Measurements from ENCODE around the gene ING5.

Gene ING5

DNA sequence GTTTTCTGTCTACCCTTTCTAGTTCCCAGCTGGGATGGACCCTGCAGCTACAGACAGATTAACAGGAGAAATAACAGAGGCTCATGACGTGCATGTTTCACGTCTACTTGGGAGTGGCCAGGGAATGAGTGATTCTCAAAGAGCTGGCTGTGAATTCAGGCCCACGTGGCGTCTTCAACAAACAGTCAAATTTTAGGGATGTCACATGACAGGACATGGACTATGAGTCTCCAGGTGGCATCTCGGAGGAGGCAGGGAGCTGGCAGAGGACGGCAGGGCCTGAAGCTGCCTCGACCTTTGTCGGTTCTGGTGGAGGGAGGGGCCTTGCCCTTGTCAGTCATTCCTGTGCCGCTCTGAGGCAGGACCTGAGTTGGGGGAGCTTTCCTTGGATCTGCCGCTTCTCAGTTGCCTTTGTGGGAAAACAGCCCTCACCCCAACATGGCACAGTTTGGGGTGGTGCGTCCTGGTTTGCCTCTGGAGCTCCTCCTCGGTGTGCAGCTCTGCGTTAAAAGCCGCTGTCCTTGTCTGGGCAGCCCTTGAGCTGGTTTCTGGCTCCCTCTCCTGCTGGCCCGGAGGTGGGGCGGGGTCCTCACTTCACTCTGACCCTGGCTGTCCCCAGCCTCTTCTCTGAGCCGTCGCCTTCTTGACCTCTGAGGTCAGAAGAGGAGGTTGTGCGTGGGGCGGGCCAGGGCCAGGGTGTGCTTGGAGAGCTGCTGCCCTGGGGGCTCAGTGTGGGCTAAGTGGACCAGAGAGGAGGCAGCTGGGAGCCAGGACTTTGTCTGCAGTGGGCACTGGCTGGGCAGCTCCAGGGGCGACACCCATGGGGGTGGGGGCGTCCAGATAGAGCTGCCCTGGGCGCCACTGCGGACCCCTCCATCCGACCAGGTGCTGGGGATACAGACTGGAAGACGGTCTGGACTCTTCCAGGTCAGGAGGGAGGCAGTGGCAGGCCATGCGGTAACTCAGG is 62.7 kb downstream of the ING5 start:
- Histone ChIP-seq H3K27me3 (ENCODE audit: insufficient read depth, low read depth) (no peaks in the 10 kb centered on the region), H3K79me2 (ENCODE audit: insufficient read depth, low read depth) (no peaks in the 10 kb centered on the region), H3K27ac (no peak overlapping the region), H3K4me1 (ENCODE audit: low read depth, poor library complexity, severe bottlenecking) (no peaks in the 10 kb centered on the region), H2AFZ (ENCODE audit: low read depth) (no peak overlapping the region), H3K4me3 (IDR thresholded peaks at IDR 0.05; ENCODE audit: insufficient read depth, low read depth, low read length) (no peak overlapping the region), H3K9ac (no peak overlapping the region), H4K20me1 (ENCODE audit: insufficient read depth) (no peaks in the 10 kb centered on the region), H3K4me2 (no peak overlapping the region), H3K36me3 (ENCODE audit: insufficient read depth) (no peaks in the 10 kb centered on the region)
- TF ChIP-seq, protein P1, sequence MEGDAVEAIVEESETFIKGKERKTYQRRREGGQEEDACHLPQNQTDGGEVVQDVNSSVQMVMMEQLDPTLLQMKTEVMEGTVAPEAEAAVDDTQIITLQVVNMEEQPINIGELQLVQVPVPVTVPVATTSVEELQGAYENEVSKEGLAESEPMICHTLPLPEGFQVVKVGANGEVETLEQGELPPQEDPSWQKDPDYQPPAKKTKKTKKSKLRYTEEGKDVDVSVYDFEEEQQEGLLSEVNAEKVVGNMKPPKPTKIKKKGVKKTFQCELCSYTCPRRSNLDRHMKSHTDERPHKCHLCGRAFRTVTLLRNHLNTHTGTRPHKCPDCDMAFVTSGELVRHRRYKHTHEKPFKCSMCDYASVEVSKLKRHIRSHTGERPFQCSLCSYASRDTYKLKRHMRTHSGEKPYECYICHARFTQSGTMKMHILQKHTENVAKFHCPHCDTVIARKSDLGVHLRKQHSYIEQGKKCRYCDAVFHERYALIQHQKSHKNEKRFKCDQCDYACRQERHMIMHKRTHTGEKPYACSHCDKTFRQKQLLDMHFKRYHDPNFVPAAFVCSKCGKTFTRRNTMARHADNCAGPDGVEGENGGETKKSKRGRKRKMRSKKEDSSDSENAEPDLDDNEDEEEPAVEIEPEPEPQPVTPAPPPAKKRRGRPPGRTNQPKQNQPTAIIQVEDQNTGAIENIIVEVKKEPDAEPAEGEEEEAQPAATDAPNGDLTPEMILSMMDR (conservative IDR thresholded peaks at IDR 0.05; ENCODE audit: low read depth, low read length): no peak

DNA sequence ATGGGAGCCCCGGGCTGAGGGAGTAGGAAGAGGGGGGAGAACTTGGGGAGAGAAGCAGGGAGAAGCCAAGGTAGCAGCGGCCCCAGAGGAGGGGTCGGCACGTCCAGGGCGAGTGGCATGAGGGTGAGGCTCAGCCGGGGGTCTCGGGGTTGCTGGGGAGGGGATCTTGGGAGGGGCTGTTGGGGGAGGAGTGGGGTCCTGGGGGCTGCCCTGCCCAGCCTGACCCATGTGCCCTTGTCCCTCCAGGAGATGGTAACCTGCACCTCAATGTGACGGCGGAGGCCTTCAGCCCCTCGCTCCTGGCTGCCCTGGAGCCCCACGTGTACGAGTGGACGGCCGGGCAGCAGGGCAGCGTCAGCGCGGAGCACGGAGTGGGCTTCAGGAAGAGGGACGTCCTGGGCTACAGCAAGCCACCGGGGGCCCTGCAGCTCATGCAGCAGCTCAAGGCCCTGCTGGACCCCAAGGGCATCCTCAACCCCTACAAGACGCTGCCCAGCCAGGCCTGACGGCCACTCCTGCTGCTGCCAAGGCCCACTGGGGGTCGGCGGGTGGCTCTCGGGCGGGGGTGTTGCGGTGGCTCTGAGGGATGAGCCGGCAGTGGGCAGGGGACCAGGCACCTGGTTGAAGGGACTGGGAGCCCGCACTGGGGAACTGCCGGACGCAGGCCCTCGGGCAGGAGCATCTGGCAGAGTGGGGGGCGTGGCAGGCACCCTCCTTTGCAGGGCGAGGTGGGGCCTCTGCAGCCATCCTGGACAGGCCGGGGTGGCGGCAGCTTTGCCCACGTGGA is 65.8 kb downstream of the ING5 start:
- Histone ChIP-seq H3K4me2 (no peak overlapping the region), H3K79me2 (ENCODE audit: insufficient read depth, low read depth) (no peaks in the 10 kb centered on the region), H4K20me1 (ENCODE audit: insufficient read depth) (no peaks in the 10 kb centered on the region), H3K9ac (no peak overlapping the region), H3K27me3 (ENCODE audit: insufficient read depth, low read depth) (no peaks in the 10 kb centered on the region), H2AFZ (ENCODE audit: low read depth) (no peak overlapping the region), H3K4me1 (ENCODE audit: low read depth, poor library complexity, severe bottlenecking) (peaks cover 4% of the 10 kb centered on the region), H3K36me3 (ENCODE audit: insufficient read depth) (no peaks in the 10 kb centered on the region), H3K4me3 (IDR thresholded peaks at IDR 0.05; ENCODE audit: insufficient read depth, low read depth, low read length) (no peak overlapping the region), H3K27ac (no peak overlapping the region)
- TF ChIP-seq, protein P1 (conservative IDR thresholded peaks at IDR 0.05; ENCODE audit: low read depth, low read length): no peak

DNA sequence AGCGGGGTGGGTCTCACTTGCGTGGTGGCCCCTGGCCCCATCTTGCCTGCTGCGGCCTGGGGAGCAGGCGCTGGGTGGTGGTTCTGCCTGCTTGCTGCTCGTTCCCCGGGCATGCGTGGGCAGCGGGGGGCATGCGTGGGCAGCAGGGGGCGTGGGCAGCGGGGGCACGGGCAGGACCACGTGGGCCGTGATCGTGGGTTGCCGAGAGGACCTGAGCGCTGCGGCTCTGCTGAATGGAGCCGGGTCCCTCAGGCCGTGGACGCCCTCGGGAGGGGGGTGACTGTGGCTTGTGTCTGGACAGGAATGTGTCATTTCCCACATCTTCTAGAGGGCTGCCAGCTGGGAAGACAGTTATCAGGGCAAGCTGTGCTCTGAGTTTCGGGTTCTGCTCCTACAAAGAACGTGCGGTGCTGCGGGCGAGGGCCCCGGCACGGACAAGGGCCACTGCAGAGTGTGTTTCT is 66.4 kb downstream of the ING5 start:
- H3K4me2 ChIP-seq: no peak overlapping the region
- H3K79me2 ChIP-seq (ENCODE audit: insufficient read depth, low read depth): no peaks in the 10 kb centered on the region
- no peak overlapping the region for H3K4me3 ChIP-seq (IDR thresholded peaks at IDR 0.05; ENCODE audit: insufficient read depth, low read depth, low read length)
- H2AFZ ChIP-seq (ENCODE audit: low read depth): no peak overlapping the region
- H3K36me3 ChIP-seq (ENCODE audit: insufficient read depth): no peaks in the 10 kb centered on the region
- no peak overlapping the region for H3K9ac ChIP-seq
- H4K20me1 ChIP-seq (ENCODE audit: insufficient read depth): no peaks in the 10 kb centered on the region
- peaks cover 4% of the 10 kb centered on the region for H3K4me1 ChIP-seq (ENCODE audit: low read depth, poor library complexity, severe bottlenecking)
- TF ChIP-seq, protein P1 (conservative IDR thresholded peaks at IDR 0.05; ENCODE audit: low read depth, low read length): no peak
- no peaks in the 10 kb centered on the region for H3K27me3 ChIP-seq (ENCODE audit: insufficient read depth, low read depth)
- no peak overlapping the region for H3K27ac ChIP-seq

DNA sequence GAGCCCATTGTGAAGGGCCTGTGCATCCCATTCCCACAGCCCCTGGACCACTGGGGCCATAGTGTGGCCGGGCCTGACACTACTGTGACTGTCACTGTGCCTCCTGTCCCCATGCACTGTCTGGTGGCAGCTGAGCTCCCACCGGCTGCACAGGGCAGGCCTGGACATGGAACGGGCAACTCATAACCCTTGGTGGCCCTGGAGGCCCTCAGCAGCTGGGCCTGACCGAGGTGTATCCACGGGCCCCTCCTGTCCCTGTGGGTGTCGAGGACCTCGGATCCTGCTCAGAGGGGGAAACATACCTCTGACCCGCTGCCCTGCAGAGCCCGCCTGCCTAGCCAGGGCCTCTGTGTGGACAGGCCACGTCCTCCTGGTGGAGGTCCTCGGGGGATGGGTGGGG is 67.0 kb downstream of the ING5 start:
- H3K27me3 ChIP-seq (ENCODE audit: insufficient read depth, low read depth): no peaks in the 10 kb centered on the region
- no peak overlapping the region for H3K27ac ChIP-seq
- H3K79me2 ChIP-seq (ENCODE audit: insufficient read depth, low read depth): no peaks in the 10 kb centered on the region
- H3K9ac ChIP-seq: no peak overlapping the region
- TF ChIP-seq, protein P1 (conservative IDR thresholded peaks at IDR 0.05; ENCODE audit: low read depth, low read length): no peak
- no peak overlapping the region for H3K4me2 ChIP-seq
- no peaks in the 10 kb centered on the region for H3K36me3 ChIP-seq (ENCODE audit: insufficient read depth)
- peaks cover 4% of the 10 kb centered on the region for H3K4me1 ChIP-seq (ENCODE audit: low read depth, poor library complexity, severe bottlenecking)
- no peak overlapping the region for H2AFZ ChIP-seq (ENCODE audit: low read depth)
- H3K4me3 ChIP-seq (IDR thresholded peaks at IDR 0.05; ENCODE audit: insufficient read depth, low read depth, low read length): no peak overlapping the region
- no peaks in the 10 kb centered on the region for H4K20me1 ChIP-seq (ENCODE audit: insufficient read depth)
